SJCRH30 (cell line): ENCODE measurements around the gene FRS2. TPM values are rescaled to one million over a fixed set of nuclear protein-coding genes. Genes with fewer than 3 reads are reported as not detected.

ENCODE experiments used
- DNase-seq, 2 experiments: peaks; one replicate each; pipeline ENCODE4 v3.0.0-alpha.2; 2015 to 2020
- H3K27ac ChIP-seq: fragments of 250-450 bp; sonication (Bioruptor Pico); 2 replicates; pipeline ENCODE4 v1.5.1; 2020; ENCODE audit warnings: mild to moderate bottlenecking, moderate library complexity
- H3K27me3 ChIP-seq: fragments of 250-450 bp; sonication (Bioruptor Pico); 2 replicates; pipeline ENCODE4 v1.5.1; 2020; ENCODE audit warnings: mild to moderate bottlenecking, moderate library complexity
- H3K36me3 ChIP-seq: fragments of 250-450 bp; sonication (Bioruptor Pico); 2 replicates; pipeline ENCODE4 v1.5.1; 2020; ENCODE audit warnings: mild to moderate bottlenecking, moderate library complexity
- H3K4me1 ChIP-seq: fragments of 250-450 bp; sonication (Bioruptor Pico); 2 replicates; pipeline ENCODE4 v1.5.1; 2020; ENCODE audit warnings: mild to moderate bottlenecking, moderate library complexity
- H3K4me3 ChIP-seq: fragments of 250-450 bp; sonication (Bioruptor Pico); 2 replicates; pipeline ENCODE4 v1.5.1; 2020; ENCODE audit warnings: mild to moderate bottlenecking, moderate library complexity
- H3K9me3 ChIP-seq: fragments of 250-450 bp; sonication (Bioruptor Pico); replicated peaks from 2 replicates; pipeline ENCODE4 v1.5.1; 2020; ENCODE audit warnings: mild to moderate bottlenecking, moderate library complexity
- total RNA-seq: library from RNA; depleted of rRNA; stranded (reverse); fragments of >200 nt; shearing (Covaris generic); gene quantifications from 2 replicates; pipeline ENCODE4 v1.2.3, GENCODE V29; 2014

The FRS2 gene
- total RNA-seq, 1 experiment from 2014 or later: 28.4 TPM

DNA sequence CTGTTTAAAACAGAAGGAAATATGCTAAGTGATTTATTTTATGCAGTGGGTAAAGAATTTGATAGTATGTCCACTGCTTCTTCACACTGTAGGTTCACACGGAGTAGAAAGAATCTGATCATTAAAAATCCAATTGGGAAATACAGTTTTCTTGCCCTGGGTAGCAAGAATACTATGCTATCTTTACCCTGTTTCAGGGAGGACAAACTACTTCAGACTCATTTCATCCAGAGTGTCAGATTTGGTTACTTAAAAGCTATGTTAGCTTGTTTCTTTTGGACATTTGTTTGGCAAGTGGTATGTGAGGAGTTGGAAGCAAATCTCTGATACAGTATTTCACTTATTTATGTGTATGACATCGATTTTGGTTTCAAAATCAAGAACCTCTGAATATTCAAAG is 4.3 kb downstream of the FRS2 start:
- Histone ChIP-seq H3K4me3 (no peak overlapping the region), H3K9me3 (no peaks in the 10 kb centered on the region), H3K27ac (no peak overlapping the region), H3K4me1 (peaks cover 15% of the 10 kb centered on the region), H3K27me3 (no peaks in the 10 kb centered on the region), H3K36me3 (0 out of 2 replicates have a peak, but pooled peaks cover 3% of the 10 kb centered on the region)
- DNase-seq: no peak

DNA sequence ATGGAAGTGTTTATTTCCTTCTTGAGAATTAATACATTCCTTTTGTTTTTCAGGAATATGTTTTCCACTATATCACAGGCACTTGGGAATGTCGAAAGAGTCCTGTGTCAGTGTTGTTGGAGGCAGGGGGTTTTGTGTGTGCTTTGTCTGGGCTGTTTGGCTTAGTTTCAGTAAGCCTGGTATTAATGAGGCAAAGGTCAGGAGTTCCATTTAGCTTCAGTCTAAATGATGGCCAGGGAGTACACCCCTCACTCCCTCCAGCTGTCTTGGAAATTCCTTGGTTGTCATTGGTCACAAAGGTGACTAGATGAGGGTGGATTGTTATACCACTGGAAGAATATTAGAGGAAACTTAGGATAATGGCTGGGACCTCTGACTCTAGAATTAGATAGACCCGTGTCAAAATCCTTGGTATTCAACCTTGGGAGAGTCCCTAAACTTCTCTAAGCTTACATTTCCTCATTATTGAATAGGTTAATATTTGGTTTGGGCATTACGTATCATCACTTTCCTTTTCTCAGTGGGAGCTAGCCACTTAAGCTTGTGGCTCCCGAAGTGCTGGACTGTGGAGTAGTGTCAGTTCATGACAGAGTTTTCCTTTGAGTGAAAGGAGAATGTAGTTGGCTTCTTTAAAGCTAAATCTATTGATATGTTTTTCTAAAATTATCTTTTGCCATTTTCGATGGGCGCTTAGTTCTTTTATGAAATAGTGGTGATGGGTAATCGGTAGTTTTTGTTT is 5.2 kb downstream of the FRS2 start:
- H3K27ac ChIP-seq: no peak overlapping the region

DNA sequence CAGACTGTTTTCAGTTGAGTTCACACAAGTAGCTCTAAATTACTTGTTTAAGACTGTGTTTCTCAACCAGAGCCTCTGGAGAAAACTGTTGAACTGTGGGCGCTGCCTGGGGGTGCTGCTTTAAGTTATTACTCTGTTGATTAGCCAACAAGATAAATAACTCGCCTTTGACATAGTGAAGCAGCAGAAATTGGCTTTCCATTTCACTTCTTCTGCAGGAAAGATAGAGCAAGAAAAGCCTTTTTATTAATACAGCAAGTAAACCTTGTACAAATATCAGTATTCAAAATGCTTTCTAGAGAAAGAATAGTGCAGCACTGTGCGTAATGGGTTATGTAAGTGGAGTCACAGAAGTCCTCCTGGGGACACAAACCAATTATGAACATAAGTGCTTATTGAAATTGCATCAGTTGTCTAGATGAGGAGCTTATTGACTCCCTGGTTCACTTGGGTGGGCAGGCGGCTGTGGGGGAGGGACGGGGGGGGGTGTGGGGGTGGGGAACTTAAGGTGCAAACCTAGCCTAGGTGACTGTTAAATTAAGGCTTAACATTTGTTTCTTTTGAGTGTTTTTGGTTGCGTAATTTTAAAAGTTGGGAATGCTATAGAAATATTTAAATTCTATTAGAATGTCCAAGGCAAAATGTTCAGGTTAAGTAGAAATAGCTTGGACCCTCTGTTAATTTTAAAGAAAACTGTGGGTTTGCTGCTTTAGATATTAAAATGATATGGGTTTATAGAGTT is 6.3 kb downstream of the FRS2 start:
- DNase-seq: no peak
- no peak overlapping the region for H3K27ac ChIP-seq
- peaks cover 3% of the 10 kb centered on the region; the same call in 1 of the 2 replicates for H3K36me3 ChIP-seq
- H3K4me3 ChIP-seq: no peak overlapping the region
- peaks cover 15% of the 10 kb centered on the region for H3K4me1 ChIP-seq
- H3K9me3 ChIP-seq: no peaks in the 10 kb centered on the region
- no peaks in the 10 kb centered on the region for H3K27me3 ChIP-seq

More for the DNA sequence above, 5.2 kb downstream of the FRS2 start:
- no peaks in the 10 kb centered on the region for H3K9me3 ChIP-seq
- DNase-seq: peak; percentile 25 to 64
- H3K4me1 ChIP-seq: peaks cover 15% of the 10 kb centered on the region
- no peak overlapping the region for H3K4me3 ChIP-seq
- 0 out of 2 replicates have a peak, but pooled peaks cover 3% of the 10 kb centered on the region for H3K36me3 ChIP-seq
- H3K27me3 ChIP-seq: no peaks in the 10 kb centered on the region

DNA sequence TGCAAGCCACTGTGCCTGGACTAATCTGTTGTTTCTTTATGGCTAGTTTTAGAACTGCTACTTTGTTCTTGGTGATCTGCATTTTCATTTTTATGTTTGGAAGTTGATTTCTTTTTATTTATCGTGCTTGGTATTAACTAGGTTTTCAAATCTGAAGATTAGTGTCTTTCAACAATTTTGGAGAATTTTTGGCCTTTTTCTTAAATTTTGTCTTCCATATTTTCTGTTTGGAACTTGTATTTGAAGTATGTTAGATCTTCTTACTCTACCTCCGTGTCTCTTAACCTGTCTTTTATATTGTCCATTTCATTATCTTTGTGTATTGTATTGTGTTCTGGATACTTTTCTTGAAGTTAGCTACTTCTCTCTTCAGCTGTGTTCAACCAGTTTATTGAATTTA is 9.5 kb downstream of the FRS2 start:
- no peak for DNase-seq
- Histone ChIP-seq H3K36me3 (peaks cover 4% of the 10 kb centered on the region; the same call in 1 of the 2 replicates), H3K27ac (no peak overlapping the region), H3K9me3 (no peaks in the 10 kb centered on the region), H3K27me3 (no peaks in the 10 kb centered on the region), H3K4me1 (peaks cover 12% of the 10 kb centered on the region), H3K4me3 (no peak overlapping the region)

DNA sequence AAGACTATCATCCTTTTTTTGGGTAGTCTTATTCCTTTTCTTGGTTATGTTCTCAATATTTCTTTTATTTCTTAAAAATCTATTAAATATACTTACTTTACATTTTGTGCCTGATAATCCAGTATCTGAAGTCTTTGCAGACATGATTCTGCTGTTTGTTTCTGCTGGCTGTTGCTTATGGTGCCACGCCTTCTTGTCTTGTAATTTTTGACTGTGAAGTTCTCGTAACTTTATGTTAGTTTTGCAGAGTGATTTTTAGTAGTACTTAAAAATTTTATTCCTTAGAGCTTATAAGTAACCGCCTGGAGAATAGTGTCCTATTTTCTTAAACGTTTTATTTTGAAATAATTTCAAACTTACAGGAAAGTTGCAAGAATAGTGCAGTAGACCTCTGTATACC is 10.5 kb downstream of the FRS2 start:
- peaks cover 2% of the 10 kb centered on the region for H3K4me1 ChIP-seq
- H3K27ac ChIP-seq: no peak overlapping the region
- H3K36me3 ChIP-seq: peaks cover 5% of the 10 kb centered on the region; the same call in 1 of the 2 replicates
- no peak overlapping the region for H3K4me3 ChIP-seq
- DNase-seq: no peak
- H3K9me3 ChIP-seq: no peaks in the 10 kb centered on the region
- H3K27me3 ChIP-seq: no peaks in the 10 kb centered on the region

DNA sequence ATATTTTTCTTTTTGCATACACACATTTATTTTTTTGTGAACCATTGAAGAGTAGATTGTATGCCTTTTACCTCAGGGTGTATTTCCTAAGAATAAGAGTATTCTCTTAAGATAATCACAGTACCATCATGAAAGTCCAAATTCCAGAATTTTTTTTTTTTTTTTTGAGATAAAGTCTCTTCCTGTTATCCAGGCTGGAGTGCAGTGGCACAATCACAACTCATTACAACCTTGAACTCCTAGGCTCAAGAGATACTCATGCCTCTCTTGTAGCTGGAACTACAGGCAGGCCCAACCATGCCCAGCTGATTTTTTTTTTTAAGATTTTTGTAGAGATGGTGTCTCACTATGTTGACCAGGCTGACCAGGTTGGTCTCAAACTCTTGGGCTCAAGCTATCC is 10.9 kb downstream of the FRS2 start:
- DNase-seq: no peak
- no peaks in the 10 kb centered on the region for H3K4me1 ChIP-seq
- H3K4me3 ChIP-seq: no peak overlapping the region
- H3K9me3 ChIP-seq: no peaks in the 10 kb centered on the region
- no peak overlapping the region for H3K27ac ChIP-seq
- H3K36me3 ChIP-seq: peaks cover 7% of the 10 kb centered on the region; the same call in 1 of the 2 replicates
- H3K27me3 ChIP-seq: no peaks in the 10 kb centered on the region

DNA sequence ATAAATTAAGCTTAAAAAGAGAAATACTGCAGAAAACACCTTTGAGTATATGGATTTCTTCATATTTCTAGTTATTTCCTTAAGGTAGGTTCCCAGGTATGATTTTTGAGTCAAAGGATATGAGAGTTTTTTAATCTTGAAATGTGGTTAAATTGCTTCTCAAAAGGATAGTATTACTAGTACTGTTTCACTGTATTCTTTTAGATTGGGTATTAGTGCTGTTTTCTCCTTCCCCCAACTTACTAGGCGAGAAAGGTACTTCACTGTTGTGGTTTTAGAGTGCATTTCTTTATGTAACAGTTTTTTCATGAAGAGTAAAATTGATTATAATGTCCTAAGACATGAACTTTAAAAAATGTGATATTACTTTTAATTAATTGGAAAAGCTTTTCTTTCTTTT is 13.5 kb downstream of the FRS2 start:
- Histone ChIP-seq H3K9me3 (peaks cover 5% of the 10 kb centered on the region; the same call in 1 of the 2 replicates), H3K36me3 (peaks cover 7% of the 10 kb centered on the region; the same call in 1 of the 2 replicates), H3K4me1 (no peaks in the 10 kb centered on the region), H3K4me3 (no peak overlapping the region), H3K27me3 (no peaks in the 10 kb centered on the region), H3K27ac (no peak overlapping the region)
- DNase-seq: no peak

DNA sequence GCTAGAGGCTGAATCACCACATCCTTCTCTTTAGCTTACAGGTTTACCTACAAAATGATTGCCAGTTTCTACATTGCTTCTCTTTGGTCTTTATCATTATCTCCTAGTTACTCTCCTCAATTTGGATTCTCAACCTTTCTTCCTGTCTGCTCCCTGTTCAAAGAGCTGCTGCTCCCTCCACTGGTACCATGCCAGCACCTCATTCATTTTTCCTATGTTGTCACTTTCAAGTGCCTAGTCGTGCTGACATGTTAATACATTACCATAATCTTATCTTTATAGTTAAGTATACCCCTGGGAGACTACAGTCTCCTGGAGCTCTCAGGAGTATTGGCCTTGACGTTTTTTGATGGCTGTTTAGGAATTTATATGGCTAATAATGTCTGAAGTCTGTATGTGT is 14.2 kb downstream of the FRS2 start:
- Histone ChIP-seq H3K27ac (no peak overlapping the region), H3K27me3 (no peaks in the 10 kb centered on the region), H3K4me1 (no peaks in the 10 kb centered on the region), H3K36me3 (peaks cover 7% of the 10 kb centered on the region; the same call in 1 of the 2 replicates), H3K4me3 (no peak overlapping the region), H3K9me3 (peaks cover 5% of the 10 kb centered on the region; the same call in 1 of the 2 replicates)
- no peak for DNase-seq

DNA sequence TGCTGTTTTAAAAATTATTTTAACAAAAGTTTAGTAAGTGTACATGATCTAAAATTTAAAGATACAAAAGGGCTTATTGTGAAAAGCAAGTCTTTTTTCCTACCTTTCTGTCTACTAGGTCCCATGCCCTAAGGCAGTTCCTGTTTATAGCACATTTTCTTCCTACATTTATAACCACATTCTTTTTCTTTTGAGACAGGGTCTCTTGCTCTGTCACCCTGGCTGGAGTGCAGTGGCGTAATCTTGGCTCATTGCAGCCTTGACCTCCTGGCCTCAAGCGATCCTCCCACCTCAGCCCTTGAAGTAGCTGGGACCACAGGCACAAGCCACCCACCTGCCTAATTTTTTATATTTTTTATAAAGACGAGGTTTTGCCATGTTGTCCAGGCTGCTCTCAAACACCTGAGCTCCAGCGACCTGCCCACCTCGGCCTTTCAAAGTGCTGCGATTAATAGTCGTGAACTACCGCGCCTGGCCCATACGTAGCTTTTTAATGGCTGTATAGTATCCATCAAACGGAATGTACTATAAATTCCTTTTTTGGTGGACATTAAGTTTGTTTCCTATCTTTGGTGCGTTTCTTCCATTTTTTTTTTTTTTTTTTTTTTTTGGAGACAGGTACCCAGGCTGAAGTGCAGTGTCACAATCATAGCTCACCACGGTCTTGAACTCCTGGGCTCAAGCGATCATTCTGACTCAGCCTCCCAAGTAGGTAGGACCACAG is 20.9 kb downstream of the FRS2 start:
- H3K4me3 ChIP-seq: no peak overlapping the region
- no peaks in the 10 kb centered on the region for H3K4me1 ChIP-seq
- no peak for DNase-seq
- H3K27ac ChIP-seq: no peak overlapping the region
- H3K36me3 ChIP-seq: no peaks in the 10 kb centered on the region; the same call in 1 of the 2 replicates
- H3K27me3 ChIP-seq: no peaks in the 10 kb centered on the region
- peaks cover 5% of the 10 kb centered on the region; the same call in 1 of the 2 replicates for H3K9me3 ChIP-seq

DNA sequence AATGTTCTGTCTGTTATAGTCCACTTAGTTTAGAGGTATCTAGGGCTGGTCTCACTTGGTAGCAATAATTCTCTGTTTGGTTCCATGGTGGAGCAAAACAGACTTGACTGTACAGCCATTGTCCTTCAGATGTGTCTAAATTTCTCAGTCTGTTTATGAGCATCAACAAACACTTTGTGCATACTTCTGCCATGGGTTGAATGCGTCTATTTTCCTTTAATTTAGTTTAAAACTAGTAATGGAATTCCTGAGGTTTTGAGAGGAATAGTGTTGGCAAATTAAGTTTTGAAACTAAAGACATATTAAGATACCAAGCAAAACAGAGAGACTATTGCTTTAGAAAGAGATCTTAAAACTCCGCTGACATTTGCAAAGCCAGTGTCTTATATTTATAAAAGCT is 22.6 kb downstream of the FRS2 start:
- no peaks in the 10 kb centered on the region for H3K36me3 ChIP-seq
- no peak overlapping the region for H3K27ac ChIP-seq
- no peaks in the 10 kb centered on the region for H3K4me1 ChIP-seq
- no peak for DNase-seq
- no peak overlapping the region for H3K4me3 ChIP-seq
- 0 out of 2 replicates have a peak, but pooled peaks cover 2% of the 10 kb centered on the region for H3K9me3 ChIP-seq
- no peaks in the 10 kb centered on the region for H3K27me3 ChIP-seq

DNA sequence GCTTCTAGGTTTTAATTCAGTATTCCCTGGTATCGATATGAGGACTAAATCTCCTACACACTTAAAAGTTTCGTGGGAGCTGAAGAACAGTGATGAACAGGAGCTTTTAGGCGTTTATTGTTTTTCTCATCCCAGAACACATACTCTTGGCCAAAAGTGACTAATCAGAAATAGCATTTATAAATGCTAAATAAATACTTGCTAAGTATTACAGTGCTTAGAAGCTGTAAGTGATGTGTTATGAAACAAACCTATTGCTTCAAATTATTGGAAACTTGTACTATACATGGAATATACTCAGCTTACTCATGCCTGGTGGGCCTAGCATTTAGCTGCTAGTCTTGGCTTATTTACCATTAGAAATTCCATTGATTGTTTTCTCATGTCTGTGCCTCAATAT is 24.9 kb downstream of the FRS2 start:
- Histone ChIP-seq H3K27me3 (no peaks in the 10 kb centered on the region), H3K27ac (no peak overlapping the region), H3K36me3 (no peaks in the 10 kb centered on the region), H3K9me3 (no peaks in the 10 kb centered on the region), H3K4me3 (no peak overlapping the region), H3K4me1 (no peaks in the 10 kb centered on the region)
- DNase-seq: no peak

DNA sequence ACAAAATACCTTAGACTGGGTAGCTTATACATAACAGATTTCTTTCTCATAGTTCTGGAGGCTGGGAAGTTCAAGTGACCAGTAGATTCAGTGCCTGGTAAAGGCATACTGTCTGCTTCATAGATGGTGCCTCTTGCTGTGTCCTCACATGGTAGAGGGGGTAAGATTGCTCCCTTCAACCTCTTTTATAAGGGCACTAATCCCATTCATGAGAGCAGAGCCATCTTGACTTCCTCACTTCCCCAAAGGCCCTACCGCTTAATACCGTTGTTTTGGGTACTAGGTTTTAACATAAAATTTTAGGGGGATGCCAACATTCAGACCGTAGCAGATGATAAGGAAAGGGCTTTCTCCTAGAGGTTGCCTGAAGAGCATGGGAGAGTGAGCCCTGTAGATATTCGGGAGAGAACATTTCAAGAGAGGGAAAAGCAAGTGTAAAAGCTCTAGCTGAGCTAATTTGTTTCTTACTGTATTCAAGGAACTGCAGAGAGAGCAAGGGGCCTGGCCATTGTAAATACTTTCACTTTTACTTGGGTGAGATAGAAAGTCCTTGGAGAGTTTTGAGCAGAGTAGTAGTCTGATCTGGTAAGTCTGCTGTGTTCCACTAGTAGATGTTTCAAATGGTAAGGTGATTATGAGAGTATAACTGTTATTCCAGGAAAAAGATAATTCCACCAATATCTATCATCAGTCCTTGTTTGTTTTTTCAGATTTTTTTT is 27.3 kb downstream of the FRS2 start:
- H3K4me1 ChIP-seq: no peaks in the 10 kb centered on the region
- no peak for DNase-seq
- no peaks in the 10 kb centered on the region for H3K27me3 ChIP-seq
- no peak overlapping the region for H3K4me3 ChIP-seq
- no peaks in the 10 kb centered on the region for H3K36me3 ChIP-seq
- H3K27ac ChIP-seq: no peak overlapping the region
- H3K9me3 ChIP-seq: no peaks in the 10 kb centered on the region

DNA sequence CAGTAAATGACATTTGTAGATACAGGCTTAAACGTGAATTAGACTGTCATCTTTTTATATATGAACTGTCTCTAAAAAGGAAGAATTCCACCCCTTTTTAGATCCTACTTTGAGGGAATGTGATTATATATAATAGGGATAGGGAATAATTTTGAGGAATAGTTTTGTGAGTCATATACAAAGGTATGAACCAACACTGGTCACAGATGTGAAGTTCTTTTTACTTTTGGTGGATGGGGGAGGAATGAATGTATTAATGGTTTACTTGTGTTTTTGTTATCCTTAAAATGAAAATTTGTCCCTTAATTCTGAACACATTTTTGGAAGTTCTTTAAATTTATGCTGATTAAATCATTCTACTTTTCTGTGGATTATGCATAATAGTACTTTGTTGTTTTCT is 30.4 kb downstream of the FRS2 start:
- Histone ChIP-seq H3K27ac (no peak overlapping the region), H3K4me3 (no peak overlapping the region), H3K9me3 (no peaks in the 10 kb centered on the region), H3K27me3 (no peaks in the 10 kb centered on the region), H3K36me3 (no peaks in the 10 kb centered on the region), H3K4me1 (no peaks in the 10 kb centered on the region)
- DNase-seq: no peak

DNA sequence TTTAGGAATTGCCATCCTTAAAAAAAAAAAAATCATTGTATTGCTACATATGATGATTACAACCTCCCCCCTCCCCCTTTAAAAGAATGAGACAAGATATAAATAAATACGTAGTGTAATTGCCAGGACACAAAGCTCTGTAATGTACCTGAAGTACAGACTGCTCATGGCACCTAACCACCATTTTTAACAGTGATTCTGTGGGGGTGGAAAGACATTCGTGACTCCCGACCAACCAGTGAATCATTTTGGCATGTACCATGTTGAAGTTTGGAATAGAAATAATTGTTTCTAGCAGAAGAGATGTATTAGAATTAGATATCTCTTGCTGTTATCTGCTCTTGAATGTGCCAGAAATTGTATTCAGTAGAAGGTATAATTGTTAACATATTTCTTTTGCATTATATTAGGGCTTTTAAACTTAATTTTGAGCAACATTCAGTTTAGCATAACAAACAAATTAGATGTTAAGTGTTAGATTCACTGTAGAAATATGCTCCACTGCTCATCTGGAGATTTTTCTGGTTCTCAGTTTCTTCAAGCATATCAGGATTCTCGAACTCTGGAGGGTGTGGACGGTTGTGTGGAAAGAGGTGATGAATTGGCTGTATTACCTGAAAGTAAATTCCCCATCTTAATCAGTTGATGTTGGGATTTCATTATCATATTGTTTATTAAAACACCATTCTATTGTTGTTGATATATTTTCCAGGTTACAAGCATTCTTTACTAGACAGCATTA is 31.1 kb downstream of the FRS2 start:
- H3K27ac ChIP-seq: no peak overlapping the region
- H3K4me3 ChIP-seq: no peak overlapping the region

More for the DNA sequence above, 31.1 kb downstream of the FRS2 start:
- no peaks in the 10 kb centered on the region for H3K27me3 ChIP-seq
- H3K4me1 ChIP-seq: no peaks in the 10 kb centered on the region
- DNase-seq: no peak
- no peaks in the 10 kb centered on the region for H3K9me3 ChIP-seq
- H3K36me3 ChIP-seq: no peaks in the 10 kb centered on the region
